HG03460 (cell line): ENCODE data around the gene FAM168A.
"Not testable (repeated sequence)": the region's sequence is repeated elsewhere in the genome, so short reads cannot be mapped to it uniquely, and the experiment has no call there.

Source experiments
- ATAC-seq: cut with Tn5 transposase; IDR thresholded peaks from one replicate; pipeline ENCODE4 v1.9.1; 2021; ENCODE audit not compliant: unreplicated experiment

FAM168A gene

DNA sequence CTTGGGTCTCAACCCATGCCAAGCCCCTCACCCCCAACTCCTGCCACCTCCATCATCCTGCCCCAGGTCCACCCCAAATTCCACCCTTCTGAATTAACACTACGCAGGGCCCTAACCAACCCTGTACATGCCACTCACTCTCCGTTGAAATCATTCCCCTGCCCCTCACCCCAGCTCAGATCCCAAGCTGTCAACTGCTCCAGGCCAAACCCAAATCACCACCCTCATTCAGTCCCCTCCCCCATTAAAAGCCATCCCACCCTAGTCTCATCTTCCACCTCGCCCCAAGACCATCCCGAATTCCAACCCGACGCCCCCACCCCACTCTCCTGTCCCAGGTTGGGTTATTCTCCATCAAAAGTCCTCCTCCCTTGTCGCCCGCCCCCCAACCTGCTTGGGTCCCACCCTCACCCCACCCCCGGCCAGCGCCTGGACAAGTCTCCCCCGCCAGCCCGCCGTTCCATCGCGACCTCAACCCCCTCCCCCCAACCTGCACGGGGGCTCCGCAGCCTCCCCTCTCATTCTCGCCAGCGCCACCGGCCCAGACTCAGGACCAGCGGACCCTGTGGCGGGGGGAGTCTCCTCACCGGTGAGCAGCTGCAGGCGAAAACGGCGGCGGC, 466 bp downstream of the FAM168A start:
- ATAC-seq = no peak

DNA sequence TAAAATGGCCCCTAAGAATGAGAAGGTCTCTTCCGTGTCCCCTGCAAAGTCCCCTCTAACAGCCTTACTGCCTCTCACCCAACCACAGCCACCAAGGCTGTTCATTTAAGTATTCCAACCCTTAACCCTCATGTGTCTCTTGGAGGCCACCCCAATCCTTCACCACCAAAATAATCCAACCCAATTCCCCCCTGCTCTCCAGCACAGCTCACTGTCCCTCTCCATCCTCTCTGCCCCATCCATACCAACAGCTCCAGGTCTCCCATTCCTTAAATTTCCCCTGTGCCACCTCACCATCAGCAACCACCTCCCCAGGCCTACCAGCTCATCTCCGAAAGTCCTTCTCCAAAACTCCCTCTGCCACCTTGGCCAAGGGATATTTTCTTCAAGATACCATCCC, 1.4 kb downstream of the FAM168A start:
- ATAC-seq = no peak

DNA sequence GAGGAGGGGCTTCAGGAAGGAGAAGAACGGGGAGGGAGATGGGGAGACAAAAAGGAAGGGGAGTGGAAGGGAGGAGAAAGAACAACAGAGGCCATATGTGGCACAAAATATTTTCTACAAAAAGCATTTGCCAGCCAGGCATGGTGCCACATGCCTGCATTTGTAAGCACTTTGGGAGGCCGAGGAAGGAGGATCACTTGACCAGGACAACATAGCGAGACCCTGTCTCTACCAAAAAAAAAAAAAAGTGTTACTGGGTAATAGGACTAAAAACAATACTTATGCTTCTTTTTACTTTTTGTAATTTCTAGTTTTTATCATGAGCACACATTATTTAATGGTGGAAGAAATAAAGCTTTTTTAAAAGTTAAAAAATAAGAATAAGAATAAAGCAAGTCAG, 5.3 kb downstream of the FAM168A start:
- ATAC-seq = no peak

DNA sequence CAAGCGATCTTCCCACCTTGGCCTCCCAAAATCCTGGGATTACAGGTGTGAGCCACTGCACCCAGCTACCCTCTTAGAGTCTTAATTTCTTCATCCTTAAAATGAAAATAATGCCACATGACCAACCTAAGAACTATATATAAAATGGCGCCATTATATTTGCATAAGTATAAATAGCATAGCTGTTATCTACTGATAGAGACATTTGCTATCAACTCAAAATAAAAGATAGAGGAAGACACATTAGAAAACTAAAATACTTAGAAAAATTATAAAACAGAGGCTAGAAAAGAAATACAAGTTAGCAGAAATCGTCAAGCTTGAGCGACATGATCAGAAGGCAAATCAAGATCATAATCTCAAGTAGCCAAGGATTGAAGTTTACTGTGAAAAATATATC, 6.2 kb downstream of the FAM168A start:
- no peak for ATAC-seq

DNA sequence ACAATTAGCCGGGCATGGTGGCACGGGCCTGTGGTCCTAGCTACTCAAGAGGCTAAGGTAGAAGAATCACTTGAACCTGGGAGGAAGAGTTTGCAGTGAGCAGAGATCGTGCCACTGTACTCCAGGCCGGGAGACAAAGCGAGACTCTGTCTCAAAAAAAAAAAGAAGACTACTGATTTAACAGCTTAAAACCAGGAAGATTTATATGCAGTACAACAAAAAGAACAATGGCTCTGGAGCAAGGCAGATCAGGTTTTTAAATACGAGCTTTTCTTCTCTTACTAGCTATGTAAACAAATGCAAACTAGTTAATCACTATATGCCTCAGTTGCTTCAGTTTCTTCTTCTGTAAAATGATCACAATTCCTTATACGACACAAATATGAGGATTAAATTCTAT, 6.9 kb downstream of the FAM168A start:
- ATAC-seq = no peak

DNA sequence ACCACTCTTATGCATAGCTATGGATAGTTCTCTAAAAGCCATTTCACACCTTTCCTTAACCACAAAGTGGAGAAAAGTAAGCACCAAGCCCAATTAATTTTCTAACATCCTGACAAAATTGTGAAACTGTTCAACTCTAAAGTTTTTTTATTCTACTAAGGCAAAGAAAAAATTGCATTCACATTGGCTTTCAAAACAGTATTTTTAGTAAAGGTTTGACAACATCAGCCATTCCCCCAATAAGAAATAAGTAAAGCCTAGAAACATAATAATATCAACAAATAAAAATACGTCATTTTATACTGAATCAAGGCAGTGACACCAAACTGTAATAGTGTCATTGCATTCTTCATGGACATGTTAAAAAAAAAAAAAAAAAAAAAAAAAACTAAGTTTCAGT, 11.1 kb downstream of the FAM168A start:
- ATAC-seq = no peak

DNA sequence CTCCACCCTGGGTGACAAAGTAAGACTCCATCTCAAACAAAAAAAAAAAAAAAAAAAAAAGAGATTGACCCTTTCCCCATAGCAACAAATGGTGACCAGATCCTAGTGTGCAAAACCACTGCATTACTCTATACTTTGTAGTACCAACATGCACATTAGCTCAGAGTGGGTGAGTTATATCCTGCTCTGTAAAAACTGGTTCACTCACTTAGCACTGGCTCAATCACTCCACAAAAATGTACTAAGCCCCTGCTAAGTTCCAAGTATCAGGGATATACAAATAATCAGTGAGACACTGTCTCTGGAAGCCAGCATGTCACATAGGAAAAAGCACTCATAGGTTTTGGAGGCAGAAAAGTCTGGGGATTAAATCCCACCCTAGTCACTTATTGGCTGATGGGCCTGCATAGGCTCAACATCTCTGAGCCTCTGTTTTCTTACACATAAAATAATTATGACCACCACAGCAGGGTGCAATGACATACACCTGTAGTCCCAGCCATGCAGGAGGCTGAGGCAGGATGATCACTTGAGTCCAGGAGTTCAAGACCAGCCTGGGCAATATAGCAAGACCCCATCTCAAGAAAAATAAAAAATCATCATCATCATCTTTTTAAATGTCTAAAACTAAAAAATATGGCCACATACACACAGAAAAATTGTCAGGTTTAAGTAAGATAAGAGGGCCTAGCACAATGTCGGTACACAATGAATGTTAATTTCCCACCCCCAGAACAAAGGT, 11.9 kb downstream of the FAM168A start:
- ATAC-seq = no peak

DNA sequence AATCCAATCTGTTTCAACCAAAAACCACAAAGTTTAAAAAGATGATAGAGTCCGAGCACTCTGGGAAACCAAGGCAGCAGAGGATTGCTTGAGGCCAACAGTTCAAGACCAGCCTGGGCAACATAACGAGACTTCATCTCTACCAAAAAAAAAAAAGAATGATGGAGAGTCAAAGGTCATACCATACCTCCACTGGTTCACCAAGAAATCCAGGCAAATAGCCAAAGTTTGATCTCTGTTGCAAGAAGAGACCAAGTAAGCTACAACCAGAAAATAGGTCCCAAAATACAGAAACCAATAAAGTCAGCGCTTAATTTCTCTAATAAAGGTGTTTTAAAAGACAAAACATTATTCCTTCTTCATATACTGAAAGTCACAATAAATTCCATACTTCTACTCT, 13.1 kb downstream of the FAM168A start:
- ATAC-seq = no peak

DNA sequence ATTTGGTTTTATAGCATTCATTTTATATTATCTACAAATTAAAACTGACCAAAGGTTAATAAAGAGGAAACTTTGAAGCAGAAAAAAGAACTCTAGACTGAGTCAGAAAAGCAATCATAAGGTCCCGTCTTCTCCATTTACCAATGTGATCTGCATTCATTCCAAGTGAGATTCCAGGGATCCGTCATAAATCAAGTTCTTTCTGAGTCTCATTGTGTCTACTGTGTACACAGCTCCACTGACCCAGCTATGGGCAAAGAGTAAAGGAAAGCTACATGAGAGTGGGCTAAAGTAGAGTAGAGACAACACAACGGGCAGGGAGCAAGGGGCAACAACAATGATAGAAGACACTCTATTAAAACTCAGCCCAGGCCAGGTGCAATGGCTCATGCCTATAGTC, 15.3 kb downstream of the FAM168A start:
- no peak for ATAC-seq

DNA sequence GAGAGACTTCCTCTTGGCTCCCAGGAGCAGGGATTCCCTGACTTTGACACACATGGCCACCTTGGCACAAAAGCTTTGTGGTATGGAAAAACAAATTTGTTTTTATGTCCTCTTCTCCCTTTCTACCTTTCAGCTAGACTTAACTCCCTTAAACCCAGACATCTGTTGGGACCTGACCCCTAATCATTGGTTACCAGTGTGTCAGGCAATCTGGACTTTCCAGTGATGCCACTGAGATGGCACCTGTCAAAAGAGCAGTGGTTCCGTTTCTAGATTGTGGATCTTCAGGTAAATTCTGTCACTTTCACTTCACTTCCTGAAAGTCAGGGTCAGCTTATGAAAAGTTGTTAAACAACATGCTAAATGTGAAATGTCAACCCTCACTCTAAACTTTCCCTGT, 17.2 kb downstream of the FAM168A start:
- ATAC-seq = not testable (repeated sequence)

DNA sequence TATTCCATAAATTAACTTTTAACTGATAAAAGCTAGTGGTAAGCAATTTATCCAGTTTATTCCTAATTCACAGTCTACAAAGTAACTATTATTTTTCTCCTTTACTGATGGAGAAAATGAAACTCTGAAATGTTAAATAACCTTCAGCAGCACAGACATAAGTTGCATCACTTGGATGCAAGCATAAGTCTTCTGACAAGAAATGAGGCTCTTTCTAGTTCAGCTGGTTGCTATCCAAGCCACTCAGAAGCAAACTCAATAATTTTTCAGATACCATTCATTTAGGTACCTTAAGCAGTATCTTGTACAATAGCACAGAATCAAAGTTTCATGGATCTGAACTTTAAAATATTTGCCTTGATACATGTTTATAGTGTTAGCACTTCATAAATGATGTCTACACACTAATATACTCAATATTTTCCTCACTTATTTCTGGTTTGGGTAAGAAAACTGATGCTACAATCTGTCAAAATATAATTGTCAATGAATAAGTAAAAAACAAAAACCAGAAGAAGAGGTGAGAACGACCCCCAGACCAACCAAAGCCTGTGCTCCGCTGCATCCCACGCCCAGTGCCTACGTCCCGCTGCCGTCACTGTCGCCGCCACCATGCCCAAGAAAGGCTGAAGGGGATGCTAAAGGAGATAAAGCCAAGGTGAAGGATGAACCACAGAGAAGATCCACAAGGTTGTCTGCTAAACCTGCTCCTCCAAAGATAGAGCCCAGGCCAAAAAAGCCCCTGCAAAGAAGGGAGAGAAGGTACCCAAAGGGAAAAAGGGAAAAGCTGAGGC, 18.1 kb downstream of the FAM168A start:
- no peak for ATAC-seq

DNA sequence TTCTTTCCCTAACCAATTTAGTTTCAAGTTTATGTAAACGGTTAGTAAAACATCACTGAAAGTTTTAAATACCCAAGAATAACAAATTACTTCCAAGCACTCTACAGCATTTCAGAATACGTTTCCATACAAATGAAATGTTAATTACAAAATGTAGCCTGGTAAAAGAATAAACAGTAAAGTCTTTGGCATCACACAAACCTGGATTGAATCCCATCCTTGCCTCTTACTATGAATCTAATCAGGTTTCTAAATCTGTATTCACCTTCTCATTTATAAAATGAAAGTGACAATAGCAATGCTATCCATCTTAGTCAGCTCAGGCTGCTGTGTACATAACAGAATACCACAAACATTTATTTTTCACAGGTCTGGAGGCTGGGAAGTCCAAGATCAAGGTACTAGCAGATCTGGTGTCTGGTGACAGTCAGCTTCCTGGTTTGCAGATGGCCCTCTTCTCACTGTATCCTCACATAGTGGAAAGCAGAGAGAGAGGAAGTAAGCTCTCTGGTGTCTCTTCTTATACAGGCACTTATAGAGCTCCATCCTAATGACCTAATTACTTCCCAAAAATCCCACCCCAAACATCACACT, 19.2 kb downstream of the FAM168A start:
- ATAC-seq = no peak

DNA sequence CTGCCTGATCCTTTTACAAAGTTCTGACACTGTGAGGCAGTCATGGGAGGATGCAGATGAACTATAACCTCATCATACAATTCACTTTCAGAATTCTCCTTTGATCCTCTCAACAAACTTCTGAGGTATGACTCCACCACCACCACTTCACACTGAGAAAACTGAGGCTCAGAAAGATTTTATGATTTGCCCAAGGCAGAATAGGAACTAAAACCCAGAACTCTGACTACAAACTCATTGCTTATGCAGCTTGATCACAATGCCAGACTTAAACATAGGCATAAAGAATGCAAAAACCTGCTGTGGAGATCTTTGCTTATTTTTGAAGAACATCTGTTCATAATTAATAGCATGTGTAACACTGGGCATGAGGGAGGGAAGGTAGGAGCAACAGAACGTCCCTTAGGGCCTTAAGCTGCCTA, 20.4 kb downstream of the FAM168A start:
- no peak for ATAC-seq

DNA sequence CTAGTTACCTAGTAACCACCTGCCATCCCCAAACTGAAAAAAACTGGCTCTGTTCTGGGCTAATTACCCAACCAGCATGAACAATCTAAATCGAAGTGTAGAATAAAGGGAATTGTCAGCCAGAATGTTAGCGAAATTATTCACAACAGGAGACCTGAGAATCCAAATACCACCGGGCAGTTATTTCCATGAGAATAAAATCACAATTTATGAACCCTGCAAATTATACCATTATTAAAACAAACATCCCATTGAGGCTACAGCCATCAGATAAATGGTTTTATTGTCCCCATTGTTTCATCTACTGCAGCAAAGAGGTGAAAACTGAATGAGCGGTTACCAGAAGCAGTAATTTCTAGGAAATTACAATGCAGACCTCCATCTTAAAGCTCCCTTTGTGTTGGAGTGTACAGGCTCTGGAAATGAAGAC, 21.7 kb downstream of the FAM168A start:
- no peak for ATAC-seq

DNA sequence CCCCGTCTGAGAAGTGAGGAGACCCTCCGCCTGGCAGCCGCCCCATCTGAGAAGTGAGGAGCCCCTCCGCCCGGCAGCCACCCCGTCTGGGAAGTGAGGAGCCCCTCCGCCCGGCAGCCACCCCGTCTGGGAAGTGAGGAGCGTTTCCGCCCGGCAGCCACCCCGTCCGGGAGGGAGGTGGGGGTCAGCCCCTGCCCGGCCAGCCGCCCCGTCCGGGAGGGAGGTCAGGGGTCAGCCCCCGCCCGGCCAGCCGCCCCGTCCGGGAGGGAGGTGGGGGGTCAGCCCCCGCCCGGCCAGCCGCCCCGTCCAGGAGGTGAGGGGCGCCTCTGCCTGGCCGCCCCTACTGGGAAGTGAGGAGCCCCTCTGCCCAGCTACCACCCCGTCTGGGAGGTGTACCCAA, 25.9 kb downstream of the FAM168A start:
- not testable (repeated sequence) for ATAC-seq

DNA sequence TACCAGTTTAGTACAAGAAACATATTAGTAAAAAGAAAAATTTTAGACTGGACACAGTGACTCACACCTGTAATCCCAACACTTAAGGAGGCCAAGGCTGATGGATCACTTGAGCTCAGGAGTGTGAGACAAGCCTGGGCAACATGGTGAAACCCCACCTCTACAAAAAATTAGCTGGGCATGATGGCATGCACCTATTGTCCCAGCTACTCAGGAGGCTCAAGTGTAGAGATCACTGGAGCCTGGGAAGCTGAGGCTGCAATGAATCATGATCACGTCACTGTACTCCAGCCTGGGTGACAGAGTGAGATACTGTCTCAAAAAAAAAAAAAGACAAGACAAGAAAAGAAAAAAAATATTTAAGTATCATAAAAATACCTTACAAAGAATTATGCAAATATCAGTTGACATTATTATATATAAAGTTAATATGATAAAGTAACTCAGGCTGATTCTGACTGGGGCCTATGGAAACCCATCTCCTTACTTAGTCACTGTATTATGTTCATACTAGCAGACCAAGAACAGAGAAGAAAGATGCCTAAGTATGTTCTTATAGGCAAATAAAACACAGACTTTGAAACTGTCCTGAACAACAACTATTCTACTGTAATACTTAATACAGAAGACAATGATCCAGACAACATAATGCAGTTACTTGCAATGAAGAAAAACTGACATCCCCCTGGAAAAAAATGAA, 27.3 kb downstream of the FAM168A start:
- ATAC-seq = no peak

DNA sequence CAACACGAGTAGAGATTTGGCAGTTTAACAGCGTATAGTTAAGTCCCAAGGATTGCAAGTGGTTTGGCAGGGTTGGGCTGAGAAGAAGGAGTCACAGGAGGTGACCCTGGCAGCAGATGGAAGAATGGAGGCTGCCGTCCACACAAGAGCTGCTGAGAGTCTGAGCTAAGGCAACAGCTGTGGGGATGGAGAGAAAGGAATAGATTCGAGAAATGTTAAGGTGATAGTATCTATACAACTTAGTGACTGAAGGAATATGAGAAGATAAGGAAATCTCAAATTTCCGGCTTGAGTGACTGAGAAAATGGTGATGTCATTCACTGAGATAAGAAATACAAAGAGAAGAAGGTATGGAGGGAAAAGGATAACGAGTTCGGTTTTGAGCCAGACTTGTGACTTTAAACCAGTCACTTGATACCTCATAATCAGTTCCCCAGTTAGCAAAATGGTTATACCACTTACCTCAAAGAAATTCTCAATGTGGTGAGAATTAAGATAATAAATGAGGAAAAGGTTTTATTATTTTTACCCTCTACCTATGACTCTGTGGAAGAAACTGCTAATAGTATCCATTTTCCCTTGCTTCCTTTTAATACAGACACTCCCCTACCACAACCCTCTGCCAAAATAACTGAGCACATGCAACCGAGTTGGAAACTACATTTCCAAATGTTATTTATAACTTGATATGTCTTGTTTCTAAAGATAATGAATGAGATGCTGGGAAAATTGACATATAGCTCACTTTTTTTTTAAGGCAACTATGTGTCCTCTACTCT, 30.7 kb downstream of the FAM168A start:
- no peak for ATAC-seq

DNA sequence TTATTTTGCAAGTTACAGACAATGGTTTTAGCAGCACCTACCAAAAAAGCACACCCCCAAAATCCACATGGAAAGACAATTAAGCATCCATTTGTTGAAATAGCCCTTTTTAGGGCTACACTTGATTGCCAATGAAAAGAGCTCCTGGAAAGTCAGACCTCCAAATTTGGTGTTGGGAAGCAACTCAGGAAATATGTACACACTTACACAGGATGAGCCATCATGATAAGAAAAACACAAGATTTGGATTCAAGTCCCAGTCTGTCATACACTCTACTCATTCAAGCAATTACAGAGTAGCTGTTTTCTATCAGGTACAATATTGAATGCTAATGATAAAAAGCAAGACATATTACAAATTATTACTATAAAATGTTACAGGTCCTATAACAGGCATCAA, 31.5 kb downstream of the FAM168A start:
- ATAC-seq = no peak

DNA sequence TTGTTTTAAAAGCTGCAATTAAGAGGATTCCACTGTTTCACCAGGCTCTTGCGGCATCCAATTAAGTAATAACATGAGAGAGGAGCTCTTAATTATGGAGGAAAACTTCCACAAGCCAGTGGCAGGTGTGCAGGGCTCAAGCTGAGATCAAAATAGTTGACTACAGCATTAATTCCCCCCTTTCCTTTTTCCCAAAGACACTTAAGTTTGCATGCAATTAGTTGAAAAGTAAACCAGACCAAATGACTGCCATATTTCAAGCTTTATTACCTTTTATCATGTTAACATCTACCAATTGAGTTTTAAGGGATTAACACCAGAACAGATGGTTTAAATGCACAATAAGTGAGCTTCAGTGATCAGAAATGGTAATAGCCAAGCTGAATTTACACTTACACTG, 32.1 kb downstream of the FAM168A start:
- ATAC-seq = no peak

DNA sequence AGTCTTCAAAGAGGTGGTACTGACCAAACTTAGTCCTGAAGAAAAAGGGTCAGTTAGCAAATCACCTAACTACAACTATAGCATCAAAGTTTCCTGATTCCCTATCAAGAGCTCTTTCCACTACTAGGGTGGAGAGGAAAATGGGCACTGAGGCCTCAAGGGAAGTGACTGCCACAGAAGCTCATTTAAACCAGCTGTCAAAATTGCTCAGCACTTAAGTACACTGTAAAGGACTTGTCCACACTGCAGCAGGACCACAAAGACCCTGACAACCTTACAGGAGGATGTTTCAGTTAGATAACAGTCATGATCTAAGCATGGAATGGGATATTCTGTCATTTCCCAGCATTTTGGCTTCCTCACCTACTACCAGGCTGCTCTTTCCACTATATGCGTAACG, 33.0 kb downstream of the FAM168A start:
- no peak for ATAC-seq
